Activated CD8-positive, alpha-beta T cell treated with anti-CD3 and anti-CD28 coated beads, Interleukin-2, amount 10 ng/mL, durations not matched to agents 7 days and 5 days (primary cell): Measurements from ENCODE around the gene PLXNA4. TPM values are rescaled to one million over a fixed set of nuclear protein-coding genes. Genes with fewer than 3 reads are reported as not detected.

Experiments used
- ATAC-seq: fragments of 150-1000 bp; cut with Tn5 transposase; one replicate; pipeline ENCODE4 v1.10.0; 2021; ENCODE audit warnings: moderate library complexity
- CTCF ChIA-PET: fragments of 350-600 bp; sonication (Branson Sonifier 250); formaldehyde crosslinking; loops from one replicate; lab custom pipeline; 2021; ENCODE audit warnings: antibody characterized with exemption; lab: Charles Lee
- POLR2A ChIA-PET: fragments of 350-600 bp; sonication (Branson Sonifier 250); formaldehyde crosslinking; loops from one replicate; lab custom pipeline; 2021; ENCODE audit warnings: antibody characterized with exemption; lab: Charles Lee
- DNase-seq: peaks from one replicate; pipeline ENCODE4 v3.0.0-alpha.2; 2020
- H3K27ac Mint-ChIP-seq: one replicate; pipeline ENCODE4 v1.8.0; 2021; ENCODE audit warnings: mild to moderate bottlenecking, mixed read lengths
- H3K27me3 Mint-ChIP-seq: one replicate; pipeline ENCODE4 v1.8.0; 2021; ENCODE audit warnings: low read depth, mixed read lengths
- H3K36me3 Mint-ChIP-seq: one replicate; pipeline ENCODE4 v1.8.0; 2021; ENCODE audit warnings: low read depth, mixed read lengths
- H3K4me1 Mint-ChIP-seq: one replicate; pipeline ENCODE4 v1.8.0; 2021; ENCODE audit warnings: low read depth, mixed read lengths
- H3K4me3 Mint-ChIP-seq: one replicate; pipeline ENCODE4 v1.8.0; 2021; ENCODE audit warnings: mild to moderate bottlenecking, mixed read lengths
- H3K9me3 Mint-ChIP-seq: one replicate; pipeline ENCODE4 v1.8.0; 2022; ENCODE audit warnings: mixed read lengths; ENCODE audit not compliant: insufficient read depth
- total RNA-seq, 2 experiments: library from RNA; stranded (reverse); gene quantifications; one replicate each; pipeline ENCODE4 v1.2.3, GENCODE V29; 2021

PLXNA4 gene
- total RNA-seq, 2 experiments from 2014 or later: 45.4 to 47.2 TPM

- no peak for DNase-seq
- CTCF ChIA-PET: no interaction called here
- H3K9me3 Mint-ChIP-seq: no peaks in the 10 kb centered on the region
Measured at GRCh38 chr7:132117181-132117580, 459.1 kb downstream of the PLXNA4 start.

GRCh38 chr7:132116369-132116768 is 459.9 kb downstream of the PLXNA4 start:
- ATAC-seq (no peak), DNase-seq (no peak)
- H3K27me3 Mint-ChIP-seq: peaks cover 12% of the 10 kb centered on the region
- no peaks in the 10 kb centered on the region for H3K9me3 Mint-ChIP-seq
- no peaks in the 10 kb centered on the region for H3K4me1 Mint-ChIP-seq
- no peaks in the 10 kb centered on the region for H3K36me3 Mint-ChIP-seq
- ChIA-PET CTCF (no interaction called here), POLR2A (no interaction called here)
- no peak overlapping the region for H3K4me3 Mint-ChIP-seq
- H3K27ac Mint-ChIP-seq: no peak overlapping the region

More at GRCh38 chr7:132117181-132117580, 459.1 kb downstream of the PLXNA4 start:
- peaks cover 12% of the 10 kb centered on the region for H3K27me3 Mint-ChIP-seq
- POLR2A ChIA-PET: no interaction called here
- H3K4me1 Mint-ChIP-seq: no peaks in the 10 kb centered on the region
- H3K36me3 Mint-ChIP-seq: no peaks in the 10 kb centered on the region
- ATAC-seq: no peak
- H3K27ac Mint-ChIP-seq: no peak overlapping the region
- no peak overlapping the region for H3K4me3 Mint-ChIP-seq

- ChIA-PET CTCF (no interaction called here), POLR2A (no interaction called here)
- H3K9me3 Mint-ChIP-seq: no peaks in the 10 kb centered on the region
Measured at GRCh38 chr7:132115758-132116157, 460.5 kb downstream of the PLXNA4 start.

GRCh38 chr7:132115028-132115427 is 461.2 kb downstream of the PLXNA4 start:
- no peaks in the 10 kb centered on the region for H3K4me1 Mint-ChIP-seq
- H3K9me3 Mint-ChIP-seq: no peaks in the 10 kb centered on the region

More at GRCh38 chr7:132115758-132116157, 460.5 kb downstream of the PLXNA4 start:
- ATAC-seq (no peak), DNase-seq (no peak)
- Mint-ChIP-seq H3K27ac (no peak overlapping the region), H3K36me3 (no peaks in the 10 kb centered on the region), H3K4me1 (no peaks in the 10 kb centered on the region), H3K27me3 (peaks cover 12% of the 10 kb centered on the region), H3K4me3 (no peak overlapping the region)

GRCh38 chr7:132114411-132114810 is 461.9 kb downstream of the PLXNA4 start:
- DNase-seq (no peak), ATAC-seq (no peak)
- ChIA-PET CTCF (no interaction called here), POLR2A (no interaction called here)
- Mint-ChIP-seq H3K9me3 (no peaks in the 10 kb centered on the region), H3K36me3 (no peaks in the 10 kb centered on the region), H3K4me1 (no peaks in the 10 kb centered on the region), H3K4me3 (no peak overlapping the region), H3K27ac (no peak overlapping the region), H3K27me3 (peaks cover 15% of the 10 kb centered on the region)

More at GRCh38 chr7:132115028-132115427, 461.2 kb downstream of the PLXNA4 start:
- Mint-ChIP-seq H3K36me3 (no peaks in the 10 kb centered on the region), H3K4me3 (no peak overlapping the region), H3K27ac (no peak overlapping the region), H3K27me3 (peaks cover 15% of the 10 kb centered on the region)
- ATAC-seq (no peak), DNase-seq (no peak)
- ChIA-PET CTCF (no interaction called here), POLR2A (no interaction called here)

- POLR2A ChIA-PET: no interaction called here
- no peak overlapping the region for H3K4me3 Mint-ChIP-seq
- no peak for DNase-seq
- H3K9me3 Mint-ChIP-seq: no peaks in the 10 kb centered on the region
- CTCF ChIA-PET: no interaction called here
- H3K4me1 Mint-ChIP-seq: no peaks in the 10 kb centered on the region
- H3K27ac Mint-ChIP-seq: no peak overlapping the region
- no peak for ATAC-seq
- H3K36me3 Mint-ChIP-seq: no peaks in the 10 kb centered on the region
- H3K27me3 Mint-ChIP-seq: peaks cover 12% of the 10 kb centered on the region
Measured at GRCh38 chr7:132113536-132114371, 462.5 kb downstream of the PLXNA4 start.

GRCh38 chr7:132112657-132113056 is 463.6 kb downstream of the PLXNA4 start:
- no peak for ATAC-seq
- no peaks in the 10 kb centered on the region for H3K36me3 Mint-ChIP-seq

GRCh38 chr7:132112106-132112505 is 464.2 kb downstream of the PLXNA4 start:
- H3K27ac Mint-ChIP-seq: no peak overlapping the region
- CTCF ChIA-PET: no interaction called here
- peaks cover 12% of the 10 kb centered on the region for H3K27me3 Mint-ChIP-seq
- POLR2A ChIA-PET: no interaction called here
- no peak overlapping the region for H3K4me3 Mint-ChIP-seq
- H3K36me3 Mint-ChIP-seq: no peaks in the 10 kb centered on the region
- no peaks in the 10 kb centered on the region for H3K9me3 Mint-ChIP-seq
- DNase-seq: no peak
- ATAC-seq: no peak
- no peaks in the 10 kb centered on the region for H3K4me1 Mint-ChIP-seq

More at GRCh38 chr7:132112657-132113056, 463.6 kb downstream of the PLXNA4 start:
- DNase-seq: no peak
- no peaks in the 10 kb centered on the region for H3K9me3 Mint-ChIP-seq
- peaks cover 17% of the 10 kb centered on the region for H3K27me3 Mint-ChIP-seq
- no peak overlapping the region for H3K4me3 Mint-ChIP-seq
- ChIA-PET CTCF (no interaction called here), POLR2A (no interaction called here)
- H3K4me1 Mint-ChIP-seq: no peaks in the 10 kb centered on the region
- H3K27ac Mint-ChIP-seq: no peak overlapping the region

GRCh38 chr7:132110692-132111091 is 465.6 kb downstream of the PLXNA4 start:
- H3K36me3 Mint-ChIP-seq: no peaks in the 10 kb centered on the region
- H3K27me3 Mint-ChIP-seq: peaks cover 12% of the 10 kb centered on the region
- CTCF ChIA-PET: no interaction called here

GRCh38 chr7:132109769-132110168 is 466.5 kb downstream of the PLXNA4 start:
- no peaks in the 10 kb centered on the region for H3K36me3 Mint-ChIP-seq
- no peak overlapping the region for H3K4me3 Mint-ChIP-seq
- ATAC-seq: no peak
- H3K4me1 Mint-ChIP-seq: no peaks in the 10 kb centered on the region
- ChIA-PET POLR2A (no interaction called here), CTCF (no interaction called here)
- no peak for DNase-seq
- peaks cover 12% of the 10 kb centered on the region for H3K27me3 Mint-ChIP-seq
- no peak overlapping the region for H3K27ac Mint-ChIP-seq
- no peaks in the 10 kb centered on the region for H3K9me3 Mint-ChIP-seq

More at GRCh38 chr7:132110692-132111091, 465.6 kb downstream of the PLXNA4 start:
- H3K4me1 Mint-ChIP-seq: no peaks in the 10 kb centered on the region
- no peak overlapping the region for H3K4me3 Mint-ChIP-seq
- DNase-seq: no peak
- H3K9me3 Mint-ChIP-seq: no peaks in the 10 kb centered on the region
- ATAC-seq: no peak
- no peak overlapping the region for H3K27ac Mint-ChIP-seq
- POLR2A ChIA-PET: no interaction called here

GRCh38 chr7:132108563-132108962 is 467.7 kb downstream of the PLXNA4 start:
- CTCF ChIA-PET: no interaction called here
- ATAC-seq: no peak
- Mint-ChIP-seq H3K4me1 (no peaks in the 10 kb centered on the region), H3K9me3 (no peaks in the 10 kb centered on the region), H3K4me3 (no peak overlapping the region), H3K27ac (no peak overlapping the region), H3K27me3 (peaks cover 12% of the 10 kb centered on the region), H3K36me3 (no peaks in the 10 kb centered on the region)
- POLR2A ChIA-PET: no interaction called here
- no peak for DNase-seq

- Mint-ChIP-seq H3K36me3 (no peaks in the 10 kb centered on the region), H3K27me3 (peaks cover 12% of the 10 kb centered on the region), H3K27ac (no peak overlapping the region), H3K4me3 (no peak overlapping the region), H3K4me1 (no peaks in the 10 kb centered on the region), H3K9me3 (no peaks in the 10 kb centered on the region)
- ATAC-seq: no peak
- no peak for DNase-seq
- POLR2A ChIA-PET: no interaction called here
- CTCF ChIA-PET: no interaction called here
Measured at GRCh38 chr7:132106491-132106890, 469.8 kb downstream of the PLXNA4 start.
